NCI-H128 (cell line): Measurements from ENCODE around the gene FUZ.

Experiments
- DNase-seq: peaks from one replicate; lab custom pipeline; 2025; ENCODE audit not compliant: unreplicated experiment; lab: John Stamatoyannopoulos, UW

The FUZ gene

DNA sequence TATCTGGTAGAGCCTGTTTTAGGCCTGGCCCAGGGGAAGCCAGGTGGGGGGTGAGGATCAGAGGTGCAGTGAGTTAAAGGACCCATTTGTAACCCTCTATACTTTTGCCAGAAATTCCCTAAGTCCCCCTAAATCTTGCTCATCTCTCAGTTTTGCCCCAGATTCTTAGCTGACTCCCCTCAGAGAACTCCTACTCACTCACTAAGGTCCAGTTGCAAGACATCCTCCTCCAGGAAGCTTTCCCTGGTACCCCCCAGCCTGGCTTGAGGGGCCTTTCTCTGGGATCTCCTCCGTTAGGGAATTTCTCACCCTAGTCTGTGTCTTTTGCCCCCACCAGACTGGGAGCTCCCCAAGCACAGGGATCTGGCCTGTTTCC is 51.9 kb downstream of the FUZ start:
- no peak for DNase-seq

DNA sequence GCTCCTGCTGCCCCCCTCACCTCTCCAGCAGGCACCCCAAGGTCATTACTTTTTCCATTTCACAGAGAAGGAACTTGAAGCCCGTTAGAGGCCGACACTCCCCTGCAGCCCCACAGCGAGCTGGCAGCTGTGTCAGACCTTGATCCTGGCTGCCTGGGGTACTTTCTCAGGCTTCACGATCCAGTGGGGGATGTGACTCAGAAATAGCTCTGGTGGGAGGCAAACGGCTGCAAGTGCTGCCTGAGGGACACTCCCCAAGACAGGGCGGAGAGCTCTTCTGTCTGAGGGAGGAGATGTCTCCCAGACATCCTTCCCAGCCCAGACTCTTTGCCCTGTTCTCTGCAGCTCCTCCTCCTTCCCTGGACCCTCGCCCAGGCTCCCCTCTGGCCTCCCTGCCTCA is 54.8 kb downstream of the FUZ start:
- no peak for DNase-seq
